RPMI8226 (cell line): ENCODE data around the gene GNPAT.

ENCODE experiments used
- DNase-seq: peaks from one replicate; pipeline ENCODE4 v3.0.0-alpha.2; 2015

GNPAT gene

GRCh38 chr1:231322880-231323530, 82.0 kb downstream of the GNPAT start:
- no peak for DNase-seq

DNA sequence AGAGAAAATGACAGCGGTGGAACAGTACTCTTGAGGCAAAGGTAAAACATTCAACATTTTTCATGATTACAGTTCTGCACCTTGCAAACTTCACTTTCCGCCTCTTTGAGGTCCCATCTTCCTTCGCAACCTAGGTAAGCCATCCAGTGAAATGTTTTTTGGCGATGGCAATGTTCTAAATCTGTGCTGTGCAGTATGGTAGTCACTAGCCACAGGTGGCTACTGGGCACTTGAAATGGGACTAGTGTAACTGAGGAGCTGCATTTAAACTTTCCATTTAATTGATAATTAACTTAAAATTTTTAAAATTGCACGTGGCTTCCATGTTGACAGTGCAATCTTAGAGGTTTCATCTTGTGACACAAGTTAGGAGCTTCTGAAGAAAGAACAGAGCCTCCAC, 83.6 kb downstream of the GNPAT start:
- DNase-seq: no peak

DNA sequence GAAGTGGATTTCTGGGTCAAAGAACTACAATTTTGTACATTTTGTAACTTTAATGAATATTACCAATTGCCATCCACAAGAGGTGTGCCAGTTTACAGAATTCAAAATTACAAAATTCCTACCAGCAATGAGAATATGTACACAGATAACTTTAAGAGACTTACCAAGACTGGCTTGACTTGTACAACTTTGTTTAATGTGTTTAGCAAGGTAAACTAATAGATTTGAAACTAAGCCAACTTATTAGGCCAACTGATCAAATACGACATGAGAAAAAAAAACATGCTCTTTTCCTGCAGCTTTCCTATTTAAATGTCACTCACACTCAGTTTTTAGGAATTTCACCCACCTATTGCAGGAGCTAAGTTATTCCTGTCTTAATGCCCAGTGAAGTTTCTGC, 85.2 kb downstream of the GNPAT start:
- no peak for DNase-seq
